Right cardiac atrium (tissue), 5 donors: ENCODE data around the gene PLCG1. TPM values are rescaled to one million over a fixed set of nuclear protein-coding genes. Genes with fewer than 3 reads are reported as not detected.
A peak's percentile ranks its signal among the peaks of the same experiment; 100 is the strongest.

Source experiments
- ATAC-seq, 2 donors: fragments of 200-7000 bp; cut with Tn5 transposase; one replicate each; pipeline versions ENCODE4 v1.8.0 to v1.9.1; 2020; ENCODE audit warnings: moderate library complexity in 2 of 2, mild to moderate bottlenecking in 1 of 2
- DNase-seq, 3 donors: peaks; one replicate each; pipeline ENCODE4 v3.0.0-alpha.2; 2020
- H3K27ac ChIP-seq: one replicate; pipeline ENCODE4 v1.5.1; 2013; ENCODE audit warnings: mild to moderate bottlenecking, low read length, control low read depth, moderate library complexity
- H3K27me3 ChIP-seq: one replicate; pipeline ENCODE4 v1.6.1; 2013; ENCODE audit not compliant: control insufficient read depth, insufficient read depth
- H3K4me1 ChIP-seq: one replicate; pipeline ENCODE4 v1.6.1; 2013; ENCODE audit warnings: low read length; ENCODE audit not compliant: control insufficient read depth, insufficient read depth
- H3K4me3 ChIP-seq: one replicate; pipeline ENCODE4 v1.5.1; 2013; ENCODE audit warnings: low read length, control low read depth
- H3K9me3 ChIP-seq: one replicate; pipeline ENCODE4 v1.6.1; 2013; ENCODE audit warnings: low read length; ENCODE audit not compliant: control insufficient read depth
- WGBS: extraction: QIAGEN DNeasy Blood & Tissue Kit; methylation state at CpG from one replicate; pipeline ENCODE4 v1.1.7; 2013; 5-methylcytosine and 5-hydroxymethylcytosine counted together
- intact Hi-C, 4 donors: fragments of 100-400 bp; cut with DNase I; formaldehyde crosslinking; loops; one replicate each; pipeline versions ENCODE4 v1.11.0 to v1.14.0; 2022 to 2023
- polyA plus RNA-seq: library from polyadenylated mRNA; stranded (reverse); fragments of 200-250 nt; gene quantifications from one replicate; pipeline ENCODE4 v1.2.3, GENCODE V29; 2013
- total RNA-seq, 4 donors: library from RNA; stranded (reverse); fragmentation: NEBNext Ultra II Directional; extraction: Animal tissue kit (Norgen Biotek cat#: 25700); gene quantifications; one replicate each; pipeline ENCODE4 v1.2.1, GENCODE V29; 2021
- donor health status: healthy with polysubstance abuse.
- donor health status: DM: no; HTN: yes; CAD: no.
- donor health status: DM: no; HTN: no; CAD: no.
- donor health status: DM: no; HTN: yes; CAD: no; lungs with severe emphysema.
- donor health status: DM: yes; HTN: yes; CAD: no.

Gene PLCG1
- total and polyA plus RNA-seq, 5 donors = 45.6 to 62.2 (median 57.4) TPM

GRCh38 chr20:41169791-41170351, 32.5 kb downstream of the PLCG1 start:
- H3K27ac ChIP-seq = no peak overlapping the region
- no peaks in the 10 kb centered on the region for H3K27me3 ChIP-seq
- H3K9me3 ChIP-seq = no peaks in the 10 kb centered on the region
- peaks cover 7% of the 10 kb centered on the region for H3K4me1 ChIP-seq
- no peak overlapping the region for H3K4me3 ChIP-seq
- intact Hi-C loops = loop anchor here in 2 of 4 donors (5.0 to 10.0 kb wide), 4 partner anchors 62 to 245 kb away; partner anchors contain the start of gene LPIN3 (in 1 of the 2)
- peak in 1 of 3 donors; percentile 42 for DNase-seq
- ATAC-seq = peak in 1 of 2 donors; percentile 8
- 83% methylated on average over 14 of the region's 14 CpGs for WGBS

GRCh38 chr20:41170386-41171105, 33.2 kb downstream of the PLCG1 start:
- H3K27me3 ChIP-seq = no peaks in the 10 kb centered on the region
- intact Hi-C loops = loop anchor here in 2 of 4 donors (5.0 to 10.0 kb wide), 4 partner anchors 62 to 244 kb away; partner anchors contain the start of gene LPIN3 (in 1 of the 2)
- H3K9me3 ChIP-seq = no peaks in the 10 kb centered on the region
- DNase-seq = peak in 1 of 3 donors; percentile 23
- H3K4me1 ChIP-seq = peaks cover 7% of the 10 kb centered on the region
- WGBS = 90% methylated on average over 6 of the region's 6 CpGs
- no peak overlapping the region for H3K27ac ChIP-seq
- H3K4me3 ChIP-seq = no peak overlapping the region
- ATAC-seq = no peak

DNA sequence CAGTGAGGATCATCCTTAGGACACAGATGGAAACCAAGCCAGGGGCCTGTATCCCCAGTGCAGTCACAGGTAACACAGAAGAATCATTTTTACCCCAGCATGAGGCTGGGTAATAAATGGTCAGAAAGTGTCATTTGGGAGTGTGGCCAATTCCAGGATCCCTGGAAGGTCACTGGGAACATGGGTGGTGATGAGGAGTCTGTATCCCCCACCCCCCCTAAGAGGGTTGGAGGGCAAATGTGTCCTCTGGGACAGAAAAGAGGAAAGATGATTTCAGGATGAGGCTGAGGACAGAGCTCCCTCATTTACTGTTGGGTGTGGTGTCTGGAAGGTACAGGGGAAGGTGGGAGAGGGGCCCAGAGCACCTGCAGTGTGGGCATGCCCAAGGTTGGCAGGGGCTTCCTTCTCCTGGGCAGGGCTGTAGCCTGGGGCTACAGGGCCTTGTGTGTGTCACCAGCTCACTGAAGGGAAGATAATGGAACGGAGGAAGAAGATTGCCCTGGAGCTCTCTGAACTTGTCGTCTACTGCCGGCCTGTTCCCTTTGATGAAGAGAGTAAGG, 34.5 kb downstream of the PLCG1 start:
- Histone ChIP-seq H3K4me3 (no peak overlapping the region), H3K27ac (peak overlapping the region; percentile 86), H3K27me3 (no peaks in the 10 kb centered on the region), H3K4me1 (peaks cover 17% of the 10 kb centered on the region), H3K9me3 (no peaks in the 10 kb centered on the region)
- WGBS = 36% methylated on average over 3 of the region's 3 CpGs
- intact Hi-C loops = loop anchor here (2.0 to 10.0 kb wide), 6 partner anchors 60 to 243 kb away; partner anchors contain the start of gene LPIN3 (in 2 of the 4)
- peak; percentile 1 for ATAC-seq
- DNase-seq = no peak

DNA sequence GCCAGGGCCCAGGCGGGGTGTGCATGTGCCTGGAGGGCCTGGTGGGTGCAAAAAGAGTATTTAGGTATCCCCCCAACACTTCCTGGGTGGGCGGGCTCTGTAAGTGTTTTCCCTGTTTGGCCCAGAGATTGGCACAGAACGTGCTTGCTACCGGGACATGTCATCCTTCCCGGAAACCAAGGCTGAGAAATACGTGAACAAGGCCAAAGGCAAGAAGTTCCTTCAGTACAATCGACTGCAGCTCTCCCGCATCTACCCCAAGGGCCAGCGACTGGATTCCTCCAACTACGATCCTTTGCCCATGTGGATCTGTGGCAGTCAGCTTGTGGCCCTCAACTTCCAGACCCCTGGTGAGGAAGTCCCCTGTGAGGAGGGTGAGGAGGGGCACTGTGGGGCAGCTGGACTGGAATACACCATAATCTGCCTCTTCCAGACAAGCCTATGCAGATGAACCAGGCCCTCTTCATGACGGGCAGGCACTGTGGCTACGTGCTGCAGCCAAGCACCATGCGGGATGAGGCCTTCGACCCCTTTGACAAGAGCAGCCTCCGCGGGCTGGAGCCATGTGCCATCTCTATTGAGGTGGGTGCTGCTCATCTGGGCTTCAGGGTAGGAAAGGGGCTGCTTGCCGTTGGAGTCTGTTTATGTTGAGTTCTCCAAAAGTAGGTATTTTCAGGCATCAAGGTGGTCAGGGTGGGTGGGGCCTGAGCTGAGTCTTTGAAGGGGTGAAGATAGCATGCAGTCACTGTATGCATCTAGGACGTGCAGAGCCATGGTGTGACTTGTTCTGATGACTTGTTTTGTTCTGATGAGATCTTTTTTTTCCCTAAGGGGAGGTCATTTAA, 35.2 kb downstream of the PLCG1 start:
- H3K27ac ChIP-seq = peak overlapping the region; percentile 86
- DNase-seq (peak in 2 of 3 donors; percentile 53 to 75), ATAC-seq (peak; percentile 22 to 32)
- intact Hi-C loops = loop anchor here (2.0 to 10.0 kb wide), 6 partner anchors 60 to 242 kb away; partner anchors contain the start of gene LPIN3 (in 2 of the 4)
- WGBS = 44% methylated on average over 18 of the region's 18 CpGs
- H3K4me3 ChIP-seq = no peak overlapping the region
- no peaks in the 10 kb centered on the region for H3K27me3 ChIP-seq
- no peaks in the 10 kb centered on the region for H3K9me3 ChIP-seq
- peaks cover 20% of the 10 kb centered on the region for H3K4me1 ChIP-seq

- no peaks in the 10 kb centered on the region for H3K9me3 ChIP-seq
- peak; percentile 86 to 90 for ATAC-seq
- intact Hi-C loops = loop anchor here (2.0 to 10.0 kb wide), 6 partner anchors 59 to 242 kb away; partner anchors contain the start of gene LPIN3 (in 2 of the 4)
- H3K27ac ChIP-seq = peak overlapping the region; percentile 40
- no peak overlapping the region for H3K4me3 ChIP-seq
- H3K27me3 ChIP-seq = no peaks in the 10 kb centered on the region
- WGBS = 13% methylated on average over 9 of the region's 9 CpGs
- DNase-seq = peak; percentile 88 to 95 (median 95)
- H3K4me1 ChIP-seq = peaks cover 22% of the 10 kb centered on the region
Measured at GRCh38 chr20:41173161-41173721, 35.9 kb downstream of the PLCG1 start.

DNA sequence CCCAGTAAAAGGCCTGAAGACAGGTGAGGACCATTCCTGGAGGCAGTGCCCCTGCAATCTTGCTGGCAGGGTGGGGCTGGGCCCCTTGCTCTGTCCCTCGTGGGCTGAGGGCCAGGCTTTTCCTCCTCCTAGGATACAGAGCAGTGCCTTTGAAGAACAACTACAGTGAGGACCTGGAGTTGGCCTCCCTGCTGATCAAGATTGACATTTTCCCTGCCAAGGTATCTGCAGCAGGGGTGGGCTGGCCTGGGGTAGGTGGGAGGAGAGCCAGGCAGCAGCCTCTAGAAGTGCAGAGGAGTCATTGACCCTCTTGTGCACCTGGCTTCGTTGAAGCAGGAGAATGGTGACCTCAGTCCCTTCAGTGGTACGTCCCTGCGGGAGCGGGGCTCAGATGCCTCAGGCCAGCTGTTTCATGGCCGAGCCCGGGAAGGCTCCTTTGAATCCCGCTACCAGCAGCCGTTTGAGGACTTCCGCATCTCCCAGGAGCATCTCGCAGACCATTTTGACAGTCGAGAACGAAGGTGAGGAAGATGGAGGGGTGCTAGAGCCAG, 36.5 kb downstream of the PLCG1 start:
- peak overlapping the region; percentile 40 for H3K27ac ChIP-seq
- 88% methylated on average over 13 of the region's 13 CpGs for WGBS
- H3K4me3 ChIP-seq = no peak overlapping the region
- peaks cover 25% of the 10 kb centered on the region for H3K4me1 ChIP-seq
- no peaks in the 10 kb centered on the region for H3K9me3 ChIP-seq
- peak in 1 of 3 donors; percentile 62 for DNase-seq
- H3K27me3 ChIP-seq = no peaks in the 10 kb centered on the region
- ATAC-seq = no peak
- intact Hi-C loops = loop anchor here (2.0 to 10.0 kb wide), 7 partner anchors 57 to 241 kb away; partner anchors contain the start of gene LPIN3 (in 2 of the 4)

GRCh38 chr20:41174373-41174772, 37.0 kb downstream of the PLCG1 start:
- DNase-seq (peak in 1 of 3 donors; percentile 51), ATAC-seq (no peak)
- Histone ChIP-seq H3K4me1 (peaks cover 29% of the 10 kb centered on the region), H3K9me3 (no peaks in the 10 kb centered on the region), H3K27me3 (no peaks in the 10 kb centered on the region), H3K27ac (peak overlapping the region; percentile 26), H3K4me3 (no peak overlapping the region)
- WGBS = 94% methylated on average over 10 of the region's 10 CpGs
- intact Hi-C loops = loop anchor here in 3 of 4 donors (2.0 to 10.0 kb wide), 5 partner anchors 56 to 240 kb away; partner anchors contain the start of gene LPIN3 (in 1 of the 3)

GRCh38 chr20:41174782-41175181, 37.4 kb downstream of the PLCG1 start:
- H3K4me1 ChIP-seq = peaks cover 29% of the 10 kb centered on the region
- no peaks in the 10 kb centered on the region for H3K27me3 ChIP-seq
- intact Hi-C loops = loop anchor here (2.0 to 10.0 kb wide), 5 partner anchors 56 to 240 kb away; partner anchors contain the start of gene LPIN3 (in 1 of the 4)
- ATAC-seq = no peak
- H3K9me3 ChIP-seq = no peaks in the 10 kb centered on the region
- 47% methylated on average over 2 of the region's 2 CpGs for WGBS
- peak in 1 of 3 donors; percentile 75 for DNase-seq
- H3K4me3 ChIP-seq = no peak overlapping the region
- H3K27ac ChIP-seq = peak overlapping the region; percentile 26

DNA sequence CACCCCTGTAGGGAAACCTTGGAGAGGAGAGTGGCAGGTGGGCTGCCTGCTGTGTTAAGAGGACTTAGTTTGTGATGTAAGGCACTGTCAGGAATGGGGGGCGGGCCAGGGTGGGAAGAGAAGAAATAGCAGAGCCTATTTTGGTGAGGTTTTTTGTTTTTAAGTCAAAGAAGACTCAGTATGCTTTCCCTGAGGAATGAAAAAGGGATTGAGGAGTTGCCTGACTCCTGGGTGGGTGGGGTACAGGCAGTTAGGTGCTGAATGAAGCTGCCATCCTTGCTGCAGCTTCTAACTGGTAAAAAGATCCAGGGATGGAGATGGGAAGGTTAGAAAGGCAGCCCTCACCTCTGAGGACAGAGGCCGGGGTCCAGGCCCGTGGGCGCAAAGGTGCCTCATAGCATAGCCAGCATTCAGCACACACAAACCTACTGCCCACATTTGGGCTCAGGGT, 37.9 kb downstream of the PLCG1 start:
- DNase-seq = peak in 1 of 3 donors; percentile 13
- 95% methylated on average over 4 of the region's 4 CpGs for WGBS
- no peaks in the 10 kb centered on the region for H3K9me3 ChIP-seq

More for the DNA sequence above, 37.9 kb downstream of the PLCG1 start:
- no peaks in the 10 kb centered on the region for H3K27me3 ChIP-seq
- ATAC-seq = no peak
- intact Hi-C loops = loop anchor here in 3 of 4 donors (2.0 to 10.0 kb wide), 3 partner anchors 56 to 240 kb away; no protein-coding TSS in a partner anchor
- H3K4me1 ChIP-seq = peaks cover 29% of the 10 kb centered on the region
- no peak overlapping the region for H3K4me3 ChIP-seq
- H3K27ac ChIP-seq = peak overlapping the region; percentile 26
